Measurements from ENCODE around the gene ZFYVE21. TPM values are rescaled to one million over a fixed set of nuclear protein-coding genes. Genes with fewer than 3 reads are reported as not detected.

ZFYVE21 gene
- total RNA-seq, 1 experiment from 2014 or later: 31.3 TPM

DNA sequence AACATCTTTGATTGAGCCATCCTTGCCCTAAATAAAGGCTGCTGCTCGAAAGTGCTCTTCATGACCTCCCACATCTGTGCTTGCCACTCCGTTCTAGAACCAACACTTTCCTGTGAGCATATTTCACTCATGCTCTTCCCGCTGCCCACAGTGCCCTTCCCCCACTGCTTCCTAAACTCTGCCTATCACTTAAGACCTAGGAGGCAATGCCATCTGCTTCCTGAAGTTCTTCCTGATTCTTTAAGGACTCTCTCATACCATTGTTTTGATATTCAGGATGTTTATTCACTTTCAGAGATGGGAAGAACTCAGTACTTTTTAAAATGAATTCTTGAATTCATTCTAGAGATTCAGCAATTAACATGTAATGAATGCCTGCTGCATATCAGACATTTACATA, 49.9 kb downstream of the ZFYVE21 start:
- Histone ChIP-seq H3K79me2 (ENCODE audit: insufficient read depth, low read length) (no peaks in the 10 kb centered on the region), H3K4me1 (ENCODE audit: control insufficient read depth in 1 of 2, insufficient read depth in 2 of 2, low read length in 2 of 2) (no peaks in the 10 kb centered on the region), H3K4me2 (ENCODE audit: low read length) (no peak overlapping the region), H3K36me3 (ENCODE audit: control insufficient read depth in 1 of 2, insufficient read depth in 2 of 2, low read length in 2 of 2) (no peaks in the 10 kb centered on the region), H3K27me3 (ENCODE audit: insufficient read depth, low read length) (no peaks in the 10 kb centered on the region), H3K9me2 (ENCODE audit: insufficient read depth) (no peaks in the 10 kb centered on the region), H3K4me3 (replicated peaks in 1 of 2; ENCODE audit: low read depth in 1 of 2, low read length in 2 of 2) (no peak overlapping the region), H4K20me1 (ENCODE audit: insufficient read depth) (no peaks in the 10 kb centered on the region), H3K27ac (ENCODE audit: low read depth, low read length) (no peak overlapping the region), H2AFZ (ENCODE audit: low read depth, low read length, poor library complexity, severe bottlenecking) (no peak overlapping the region), H3K9me3 (ENCODE audit: control insufficient read depth in 1 of 2, insufficient read depth in 1 of 2, low read depth in 1 of 2, low read length in 2 of 2) (no peaks in the 10 kb centered on the region), H3K9ac (ENCODE audit: low read length) (no peak overlapping the region)
- POLR2A ChIA-PET: no interaction called here
- DNase-seq (ENCODE audit: low read depth, low spot score) (no peak), ATAC-seq (no peak)
- RAD21 ChIA-PET (ENCODE audit: low non-redundant PET in 1 of 2, low total read pairs in 2 of 2, uncharacterized antibody in 2 of 2, unreplicated experiment in 2 of 2): no interaction called here
- CTCF ChIA-PET: no interaction called here
- intact Hi-C loops (cut with micrococcal nuclease): no loop called here
- no TSS peak for BruUV-seq (replicated peaks)
- TF ChIP-seq RAD21 (IDR thresholded peaks at IDR 0.05; ENCODE audit: low read depth): no peak
- no peak for TF ChIP-seq YY1 (IDR thresholded peaks at IDR 0.05; ENCODE audit: extremely low read depth, insufficient replicate concordance, low read depth, low read length)
- no peak for TF ChIP-seq POLR2AphosphoS5 (IDR thresholded peaks at IDR 0.05; ENCODE audit: low read depth, low read length)
- TF ChIP-seq, protein P1, sequence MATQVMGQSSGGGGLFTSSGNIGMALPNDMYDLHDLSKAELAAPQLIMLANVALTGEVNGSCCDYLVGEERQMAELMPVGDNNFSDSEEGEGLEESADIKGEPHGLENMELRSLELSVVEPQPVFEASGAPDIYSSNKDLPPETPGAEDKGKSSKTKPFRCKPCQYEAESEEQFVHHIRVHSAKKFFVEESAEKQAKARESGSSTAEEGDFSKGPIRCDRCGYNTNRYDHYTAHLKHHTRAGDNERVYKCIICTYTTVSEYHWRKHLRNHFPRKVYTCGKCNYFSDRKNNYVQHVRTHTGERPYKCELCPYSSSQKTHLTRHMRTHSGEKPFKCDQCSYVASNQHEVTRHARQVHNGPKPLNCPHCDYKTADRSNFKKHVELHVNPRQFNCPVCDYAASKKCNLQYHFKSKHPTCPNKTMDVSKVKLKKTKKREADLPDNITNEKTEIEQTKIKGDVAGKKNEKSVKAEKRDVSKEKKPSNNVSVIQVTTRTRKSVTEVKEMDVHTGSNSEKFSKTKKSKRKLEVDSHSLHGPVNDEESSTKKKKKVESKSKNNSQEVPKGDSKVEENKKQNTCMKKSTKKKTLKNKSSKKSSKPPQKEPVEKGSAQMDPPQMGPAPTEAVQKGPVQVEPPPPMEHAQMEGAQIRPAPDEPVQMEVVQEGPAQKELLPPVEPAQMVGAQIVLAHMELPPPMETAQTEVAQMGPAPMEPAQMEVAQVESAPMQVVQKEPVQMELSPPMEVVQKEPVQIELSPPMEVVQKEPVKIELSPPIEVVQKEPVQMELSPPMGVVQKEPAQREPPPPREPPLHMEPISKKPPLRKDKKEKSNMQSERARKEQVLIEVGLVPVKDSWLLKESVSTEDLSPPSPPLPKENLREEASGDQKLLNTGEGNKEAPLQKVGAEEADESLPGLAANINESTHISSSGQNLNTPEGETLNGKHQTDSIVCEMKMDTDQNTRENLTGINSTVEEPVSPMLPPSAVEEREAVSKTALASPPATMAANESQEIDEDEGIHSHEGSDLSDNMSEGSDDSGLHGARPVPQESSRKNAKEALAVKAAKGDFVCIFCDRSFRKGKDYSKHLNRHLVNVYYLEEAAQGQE (IDR thresholded peaks at IDR 0.05; ENCODE audit: low read depth): no peak
- TF ChIP-seq SRF (IDR thresholded peaks at IDR 0.05; ENCODE audit: low read depth): no peak
- TF ChIP-seq, protein P2, sequence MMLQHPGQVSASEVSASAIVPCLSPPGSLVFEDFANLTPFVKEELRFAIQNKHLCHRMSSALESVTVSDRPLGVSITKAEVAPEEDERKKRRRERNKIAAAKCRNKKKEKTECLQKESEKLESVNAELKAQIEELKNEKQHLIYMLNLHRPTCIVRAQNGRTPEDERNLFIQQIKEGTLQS (IDR thresholded peaks at IDR 0.05): no peak
- no peak for TF ChIP-seq CEBPB (IDR thresholded peaks at IDR 0.05; ENCODE audit: low read depth)
